NOMO-1 treated with dmso at 0.1 percent for 144 hours (cell line): ENCODE measurements around the gene IZUMO1.
"Not testable (repeated sequence)": the region's sequence is repeated elsewhere in the genome, so short reads cannot be mapped to it uniquely, and the experiment has no call there.

Source experiments
- DNase-seq: peaks from one replicate; lab custom pipeline; 2025; ENCODE audit not compliant: unreplicated experiment; lab: John Stamatoyannopoulos, UW

Gene IZUMO1

GRCh38 chr19:48746738-48747575 lies at the start of gene IZUMO1:
Gene IZUMO1, minus strand, starts transcription at chr19:48746909. Its CDS starts 1,050 bp downstream, at chr19:48745859.
- DNase-seq, result peak; percentile 77

GRCh38 chr19:48795685-48796070 lies 49.0 kb upstream of the IZUMO1 start:
- no peak for DNase-seq

GRCh38 chr19:48795055-48795684 lies 48.5 kb upstream of the IZUMO1 start:
- peak; percentile 75 for DNase-seq

- no peak for DNase-seq
Observed at GRCh38 chr19:48794291-48794690, 47.6 kb upstream of the IZUMO1 start.

- DNase-seq, result no peak
Observed at GRCh38 chr19:48793271-48793670, 46.6 kb upstream of the IZUMO1 start.

- DNase-seq, result not testable (repeated sequence)
Observed at GRCh38 chr19:48787331-48787730, 40.6 kb upstream of the IZUMO1 start.

GRCh38 chr19:48786422-48786821 lies 39.7 kb upstream of the IZUMO1 start:
- not testable (repeated sequence) for DNase-seq

- no peak for DNase-seq
Observed at GRCh38 chr19:48784527-48784926, 37.8 kb upstream of the IZUMO1 start.

GRCh38 chr19:48780631-48781391 lies 34.1 kb upstream of the IZUMO1 start:
- no peak for DNase-seq

- no peak for DNase-seq
Observed at GRCh38 chr19:48779636-48780035, 32.9 kb upstream of the IZUMO1 start.

GRCh38 chr19:48777720-48778119 lies 31.0 kb upstream of the IZUMO1 start:
- no peak for DNase-seq

- no peak for DNase-seq
Observed at GRCh38 chr19:48777139-48777538, 30.4 kb upstream of the IZUMO1 start.

GRCh38 chr19:48772503-48772953 lies 25.8 kb upstream of the IZUMO1 start:
- DNase-seq, result no peak

GRCh38 chr19:48770734-48771472 lies 24.2 kb upstream of the IZUMO1 start:
- no peak for DNase-seq

GRCh38 chr19:48770266-48770665 lies 23.6 kb upstream of the IZUMO1 start:
- no peak for DNase-seq

GRCh38 chr19:48768994-48769713 lies 22.4 kb upstream of the IZUMO1 start:
- DNase-seq, result peak; percentile 59

- not testable (repeated sequence) for DNase-seq
Observed at GRCh38 chr19:48768171-48768753, 21.6 kb upstream of the IZUMO1 start.

GRCh38 chr19:48765816-48766215 lies 19.1 kb upstream of the IZUMO1 start:
- not testable (repeated sequence) for DNase-seq

GRCh38 chr19:48760504-48761205 lies 13.9 kb upstream of the IZUMO1 start:
- DNase-seq, result no peak
